HepG2 (cell line): ENCODE data around the gene NUP85. TPM values are rescaled to one million over a fixed set of nuclear protein-coding genes. Genes with fewer than 3 reads are reported as not detected.

Source experiments
- ATF4 ChIP-seq, 2 experiments: fragments of 450-650 bp in 1 of 2; sonication (generic) in 1 of 2; formaldehyde crosslinking; IDR thresholded peaks; 2 replicates each; pipeline versions ENCODE4 v1.5.0 to v1.8.0; 2020 to 2022; ENCODE audit warnings: mild to moderate bottlenecking in 1 of 2, missing genetic modification reagents in 1 of 2
- HNF4G ChIP-seq, 2 experiments: sonication (generic) in 1 of 2; formaldehyde crosslinking in 1 of 2; IDR thresholded peaks; 2 replicates each; pipeline versions ENCODE4 v1.4.0 to v1.6.1; 2011 to 2020; ENCODE audit warnings: borderline replicate concordance in 2 of 2, low read depth in 2 of 2, mild to moderate bottlenecking in 2 of 2, low read length in 1 of 2, missing genetic modification reagents in 1 of 2, moderate library complexity in 1 of 2
- MAFF ChIP-seq: IDR thresholded peaks from 2 replicates; pipeline ENCODE4 v1.6.1; 2011; ENCODE audit warnings: low read depth, low read length, improper control_type of control experiment
- NONO ChIP-seq, 2 experiments: fragments of 450-650 bp in 1 of 2; sonication (generic) in 1 of 2; formaldehyde crosslinking in 1 of 2; IDR thresholded peaks in 1 of 2; conservative IDR thresholded peaks in 1 of 2; 2 replicates each; pipeline versions ENCODE4 v1.6.1 to v1.8.0; 2017 to 2022; ENCODE audit warnings: mild to moderate bottlenecking in 1 of 2, missing genetic modification reagents in 1 of 2, moderate library complexity in 1 of 2
- PAXIP1 ChIP-seq: sonication (generic); formaldehyde crosslinking; conservative IDR thresholded peaks from 2 replicates; pipeline ENCODE4 v1.4.0; 2020; ENCODE audit warnings: mild to moderate bottlenecking, missing genetic modification reagents, moderate library complexity
- PCBP1 ChIP-seq: fragments of 200-400 bp; formaldehyde crosslinking; IDR thresholded peaks from 2 replicates; pipeline ENCODE4 v1.6.1; 2017; ENCODE audit warnings: mild to moderate bottlenecking, low read depth, low read length, borderline replicate concordance
- PITX1 ChIP-seq: sonication (generic); formaldehyde crosslinking; IDR thresholded peaks from 2 replicates; pipeline ENCODE4 v1.5.1; 2020; ENCODE audit warnings: mild to moderate bottlenecking, missing genetic modification reagents
- SNAI1 ChIP-seq: sonication (generic); formaldehyde crosslinking; IDR thresholded peaks from 2 replicates; pipeline ENCODE4 v1.5.0; 2020; ENCODE audit warnings: mild to moderate bottlenecking, missing genetic modification reagents, borderline replicate concordance
- TEF ChIP-seq: sonication (generic); formaldehyde crosslinking; IDR thresholded peaks from 2 replicates; pipeline ENCODE4 v1.5.0; 2020; ENCODE audit warnings: missing genetic modification reagents
- ZNF460 ChIP-seq: sonication (generic); formaldehyde crosslinking; IDR thresholded peaks from 2 replicates; pipeline ENCODE4 v1.5.1; 2020; ENCODE audit warnings: missing genetic modification reagents, mild to moderate bottlenecking, borderline replicate concordance
- ZNF547 ChIP-seq: sonication (generic); formaldehyde crosslinking; IDR thresholded peaks from 2 replicates; pipeline ENCODE4 v1.5.1; 2020; ENCODE audit warnings: mild to moderate bottlenecking, missing genetic modification reagents
- ZNF691 ChIP-seq: sonication (generic); formaldehyde crosslinking; IDR thresholded peaks from 2 replicates; pipeline ENCODE4 v1.4.0; 2020; ENCODE audit warnings: missing genetic modification reagents, low read depth, mild to moderate bottlenecking, borderline replicate concordance
- polyA plus RNA-seq, 8 experiments: library from polyadenylated mRNA; depleted of rRNA in 3 of 8; stranded (reverse) in 7 of 8; unstranded in 1 of 8; fragments of >200 nt; fragmentation: Illumina TruSeq in 4 of 8; extraction: Trizol in 4 of 8; gene quantifications; 2 replicates each; pipeline versions ENCODE4 v1.2.1 to v1.2.3, GENCODE V29; 2011 to 2016; ENCODE audit warnings: low read depth in 4 of 8, missing spikeins in 1 of 8, mixed read lengths in 1 of 8; ENCODE audit not compliant: insufficient read depth in 1 of 8
- total RNA-seq, 5 experiments: library from RNA; depleted of rRNA; stranded (reverse); fragments of >200 nt; fragmentation: Illumina TruSeq; extraction: Trizol; gene quantifications; 2 replicates each; pipeline ENCODE4 v1.2.3, GENCODE V29; 2016; ENCODE audit warnings: low read depth in 1 of 5
- TF ChIP-seq, protein P1 (sequence below): sonication (generic); formaldehyde crosslinking; IDR thresholded peaks from 2 replicates; pipeline ENCODE4 v1.4.0; 2020; ENCODE audit warnings: missing genetic modification reagents
- TF ChIP-seq, protein P2 (sequence below): sonication (generic); formaldehyde crosslinking; conservative IDR thresholded peaks from 2 replicates; pipeline ENCODE4 v1.4.0; 2020; ENCODE audit warnings: missing genetic modification reagents

Gene NUP85
- total and polyA plus RNA-seq, 2 of the 13 experiments (the other 11 are each of a cell fraction or from before 2014, with no cell fraction given) = 89.1 to 124 TPM

GRCh38 chr17:75199886-75200618 is 5.4 kb upstream of the NUP85 start (continued):
- TF ChIP-seq PAXIP1 (CRISPR knock-in tag) = peak; percentile 96
- TF ChIP-seq, protein P1, sequence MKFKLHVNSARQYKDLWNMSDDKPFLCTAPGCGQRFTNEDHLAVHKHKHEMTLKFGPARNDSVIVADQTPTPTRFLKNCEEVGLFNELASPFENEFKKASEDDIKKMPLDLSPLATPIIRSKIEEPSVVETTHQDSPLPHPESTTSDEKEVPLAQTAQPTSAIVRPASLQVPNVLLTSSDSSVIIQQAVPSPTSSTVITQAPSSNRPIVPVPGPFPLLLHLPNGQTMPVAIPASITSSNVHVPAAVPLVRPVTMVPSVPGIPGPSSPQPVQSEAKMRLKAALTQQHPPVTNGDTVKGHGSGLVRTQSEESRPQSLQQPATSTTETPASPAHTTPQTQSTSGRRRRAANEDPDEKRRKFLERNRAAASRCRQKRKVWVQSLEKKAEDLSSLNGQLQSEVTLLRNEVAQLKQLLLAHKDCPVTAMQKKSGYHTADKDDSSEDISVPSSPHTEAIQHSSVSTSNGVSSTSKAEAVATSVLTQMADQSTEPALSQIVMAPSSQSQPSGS (CRISPR knock-in tag) = peak; percentile 32; the same call in 1 of the 2 replicates
- no peak for TF ChIP-seq PCBP1
- peak in 1 of 2 experiments; percentile 54; a peak in 1 of 4 replicates for TF ChIP-seq ATF4 (CRISPR knock-in tag; IDR thresholded peaks at IDR 0.05)
- peak; percentile 72; the same call in 1 of the 2 replicates for TF ChIP-seq ZNF460 (CRISPR knock-in tag)
- peak; percentile 38; the same call in 1 of the 2 replicates for TF ChIP-seq PITX1 (CRISPR knock-in tag)
- no peak for TF ChIP-seq TEF (CRISPR knock-in tag)
- TF ChIP-seq, protein P2, sequence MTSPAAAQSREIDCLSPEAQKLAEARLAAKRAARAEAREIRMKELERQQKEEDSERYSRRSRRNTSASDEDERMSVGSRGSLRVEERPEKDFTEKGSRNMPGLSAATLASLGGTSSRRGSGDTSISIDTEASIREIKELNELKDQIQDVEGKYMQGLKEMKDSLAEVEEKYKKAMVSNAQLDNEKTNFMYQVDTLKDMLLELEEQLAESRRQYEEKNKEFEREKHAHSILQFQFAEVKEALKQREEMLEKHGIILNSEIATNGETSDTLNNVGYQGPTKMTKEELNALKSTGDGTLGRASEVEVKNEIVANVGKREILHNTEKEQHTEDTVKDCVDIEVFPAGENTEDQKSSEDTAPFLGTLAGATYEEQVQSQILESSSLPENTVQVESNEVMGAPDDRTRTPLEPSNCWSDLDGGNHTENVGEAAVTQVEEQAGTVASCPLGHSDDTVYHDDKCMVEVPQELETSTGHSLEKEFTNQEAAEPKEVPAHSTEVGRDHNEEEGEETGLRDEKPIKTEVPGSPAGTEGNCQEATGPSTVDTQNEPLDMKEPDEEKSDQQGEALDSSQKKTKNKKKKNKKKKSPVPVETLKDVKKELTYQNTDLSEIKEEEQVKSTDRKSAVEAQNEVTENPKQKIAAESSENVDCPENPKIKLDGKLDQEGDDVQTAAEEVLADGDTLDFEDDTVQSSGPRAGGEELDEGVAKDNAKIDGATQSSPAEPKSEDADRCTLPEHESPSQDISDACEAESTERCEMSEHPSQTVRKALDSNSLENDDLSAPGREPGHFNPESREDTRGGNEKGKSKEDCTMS (CRISPR knock-in tag) = no peak
- TF ChIP-seq ZNF691 = no peak
- TF ChIP-seq NONO (IDR thresholded peaks at IDR 0.05) = no peak
- TF ChIP-seq NONO (CRISPR knock-in tag; conservative IDR thresholded peaks at IDR 0.05) = 0 out of 2 replicates have a peak, but pooled peaks have one; percentile 47
- peak; percentile 64 for TF ChIP-seq MAFF
- no peak for TF ChIP-seq ZNF547 (CRISPR knock-in tag)
- TF ChIP-seq SNAI1 = no peak
- TF ChIP-seq HNF4G (IDR thresholded peaks at IDR 0.05; ENCODE audit: borderline replicate concordance, low read depth, low read length) = peak; percentile 87
- TF ChIP-seq HNF4G (CRISPR knock-in tag; IDR thresholded peaks at IDR 0.05; ENCODE audit: borderline replicate concordance, low read depth) = no peak
